DOHH2 (cell line): Measurements from ENCODE around the gene HKDC1.

Experiments
- H3F3A ChIP-seq: fragments of 200-600 bp; sonication (generic), shearing (Covaris generic); 2 replicates; pipeline ENCODE4 v1.6.0; 2016; ENCODE audit warnings: antibody characterized with exemption, mild to moderate bottlenecking; ENCODE audit not compliant: control insufficient read depth, insufficient read depth
- H3K27ac ChIP-seq: fragments of 200-600 bp; sonication (generic); 2 replicates; pipeline ENCODE4 v1.5.1; 2014; ENCODE audit warnings: low read depth, mild to moderate bottlenecking, low read length, moderate library complexity
- H3K27me3 ChIP-seq: fragments of 200-600 bp; sonication (generic); 2 replicates; pipeline ENCODE4 v1.6.1; 2014; ENCODE audit warnings: mild to moderate bottlenecking, low read length, mixed read lengths; ENCODE audit not compliant: control insufficient read depth
- H3K36me3 ChIP-seq: fragments of 200-600 bp; sonication (generic); 2 replicates; pipeline ENCODE4 v1.6.1; 2014; ENCODE audit warnings: mild to moderate bottlenecking, low read length, moderate library complexity, mixed read lengths; ENCODE audit not compliant: control insufficient read depth
- H3K4me1 ChIP-seq: fragments of 200-600 bp; sonication (generic); 2 replicates; pipeline ENCODE4 v1.6.1; 2014; ENCODE audit warnings: mild to moderate bottlenecking, low read length, mixed read lengths; ENCODE audit not compliant: control insufficient read depth
- H3K4me2 ChIP-seq: fragments of 200-600 bp; sonication (generic); 2 replicates; pipeline ENCODE4 v1.6.0; 2014; ENCODE audit warnings: mild to moderate bottlenecking, low read length, moderate library complexity
- H3K4me3 ChIP-seq: fragments of 200-600 bp; sonication (generic); 2 replicates; pipeline ENCODE4 v1.5.1; 2014; ENCODE audit warnings: mild to moderate bottlenecking, low read length, mixed read lengths
- H3K79me2 ChIP-seq: fragments of 200-600 bp; sonication (generic); 2 replicates; pipeline ENCODE4 v1.6.1; 2014; ENCODE audit warnings: mild to moderate bottlenecking, low read length, mixed read lengths; ENCODE audit not compliant: control insufficient read depth
- H3K9me2 ChIP-seq: fragments of 200-600 bp; sonication (generic); replicated peaks from 2 replicates; pipeline ENCODE4 v1.6.1; 2014; ENCODE audit warnings: mild to moderate bottlenecking, low read length, mixed read lengths; ENCODE audit not compliant: control insufficient read depth
- H3K9me3 ChIP-seq: fragments of 200-600 bp; sonication (generic); 2 replicates; pipeline ENCODE4 v1.6.1; 2014; ENCODE audit warnings: antibody characterized with exemption, low read length, mixed read lengths; ENCODE audit not compliant: control insufficient read depth, insufficient read depth
- H4K20me1 ChIP-seq: fragments of 200-600 bp; sonication (generic); 2 replicates; pipeline ENCODE4 v1.6.0; 2014; ENCODE audit warnings: low read depth, mild to moderate bottlenecking, antibody characterized with exemption, low read length, moderate library complexity; ENCODE audit not compliant: control insufficient read depth, insufficient read depth
- CTCF ChIP-seq: fragments of 200-600 bp; sonication (generic); IDR thresholded peaks from one replicate; pipeline ENCODE4 v1.5.1; 2014; ENCODE audit warnings: antibody characterized with exemption, mild to moderate bottlenecking, low read depth, low read length; ENCODE audit not compliant: poor library complexity, severe bottlenecking
- EZH2phosphoT487 ChIP-seq: fragments of 200-600 bp; sonication (generic); IDR thresholded peaks from 2 replicates; pipeline ENCODE4 v1.6.1; 2017; ENCODE audit warnings: borderline replicate concordance, mild to moderate bottlenecking, antibody characterized with exemption, low read length, moderate library complexity, mixed read lengths

HKDC1 gene

GRCh38 chr10:69211104-69211503 lies 9.0 kb upstream of the HKDC1 start:
- Histone ChIP-seq H4K20me1 (no peaks in the 10 kb centered on the region), H3K4me2 (no peak overlapping the region), H3K79me2 (no peaks in the 10 kb centered on the region), H3K4me3 (no peak overlapping the region), H3K9me3 (no peaks in the 10 kb centered on the region), H3K4me1 (no peaks in the 10 kb centered on the region), H3F3A (no peaks in the 10 kb centered on the region), H3K9me2 (no peaks in the 10 kb centered on the region), H3K27ac (no peak overlapping the region), H3K36me3 (peaks cover 27% of the 10 kb centered on the region), H3K27me3 (peaks cover 12% of the 10 kb centered on the region)
- no peak for TF ChIP-seq CTCF
- TF ChIP-seq EZH2phosphoT487 = no peak

- peaks cover 23% of the 10 kb centered on the region for H3K36me3 ChIP-seq
- no peaks in the 10 kb centered on the region for H3K4me1 ChIP-seq
- H4K20me1 ChIP-seq = no peaks in the 10 kb centered on the region
- H3K27me3 ChIP-seq = peaks cover 17% of the 10 kb centered on the region
- no peak overlapping the region for H3K27ac ChIP-seq
- no peaks in the 10 kb centered on the region for H3F3A ChIP-seq
- H3K79me2 ChIP-seq = no peaks in the 10 kb centered on the region
- H3K9me3 ChIP-seq = no peaks in the 10 kb centered on the region
- H3K4me2 ChIP-seq = no peak overlapping the region
- H3K4me3 ChIP-seq = no peak overlapping the region
- H3K9me2 ChIP-seq = no peaks in the 10 kb centered on the region
- TF ChIP-seq EZH2phosphoT487 = no peak
- TF ChIP-seq CTCF = no peak
Observed at GRCh38 chr10:69211524-69211923, 8.6 kb upstream of the HKDC1 start.

GRCh38 chr10:69213591-69214311 lies 6.4 kb upstream of the HKDC1 start:
- H3K27me3 ChIP-seq = peaks cover 23% of the 10 kb centered on the region
- no peaks in the 10 kb centered on the region for H3F3A ChIP-seq
- no peaks in the 10 kb centered on the region for H3K9me3 ChIP-seq
- H3K9me2 ChIP-seq = no peaks in the 10 kb centered on the region
- H3K27ac ChIP-seq = no peak overlapping the region
- no peak overlapping the region for H3K4me2 ChIP-seq
- H4K20me1 ChIP-seq = no peaks in the 10 kb centered on the region
- no peak overlapping the region for H3K4me3 ChIP-seq
- H3K4me1 ChIP-seq = no peaks in the 10 kb centered on the region
- no peaks in the 10 kb centered on the region for H3K79me2 ChIP-seq
- TF ChIP-seq CTCF = no peak
- TF ChIP-seq EZH2phosphoT487 = no peak
- peaks cover 3% of the 10 kb centered on the region for H3K36me3 ChIP-seq
